HG03196 (cell line): ENCODE measurements around the gene CNTNAP2.
A peak's percentile ranks its signal among the peaks of the same experiment; 100 is the strongest.
"Not testable (repeated sequence)": the region's sequence is repeated elsewhere in the genome, so short reads cannot be mapped to it uniquely, and the experiment has no call there.

Experiments used
- ATAC-seq: cut with Tn5 transposase; IDR thresholded peaks from one replicate; pipeline ENCODE4 v1.9.1; 2021; ENCODE audit not compliant: unreplicated experiment

CNTNAP2 gene

GRCh38 chr7:148037044-148037443 lies 1920.4 kb downstream of the CNTNAP2 start:
- ATAC-seq, result no peak

- no peak for ATAC-seq
Measured at GRCh38 chr7:148041156-148041555, 1924.6 kb downstream of the CNTNAP2 start.

- ATAC-seq, result no peak
Measured at GRCh38 chr7:148042935-148043631, 1926.5 kb downstream of the CNTNAP2 start.

- ATAC-seq, result no peak
Measured at GRCh38 chr7:148044173-148044572, 1927.6 kb downstream of the CNTNAP2 start.

- ATAC-seq, result no peak
Measured at GRCh38 chr7:148045521-148045920, 1928.9 kb downstream of the CNTNAP2 start.

- no peak for ATAC-seq
Measured at GRCh38 chr7:148049068-148049467, 1932.5 kb downstream of the CNTNAP2 start.

- no peak for ATAC-seq
Measured at GRCh38 chr7:148050492-148051158, 1934.0 kb downstream of the CNTNAP2 start.

- no peak for ATAC-seq
Measured at GRCh38 chr7:148056406-148056805, 1939.8 kb downstream of the CNTNAP2 start.

- no peak for ATAC-seq
Measured at GRCh38 chr7:148058092-148058491, 1941.5 kb downstream of the CNTNAP2 start.

GRCh38 chr7:148058753-148059152 lies 1942.2 kb downstream of the CNTNAP2 start:
- ATAC-seq, result no peak

GRCh38 chr7:148060724-148061123 lies 1944.1 kb downstream of the CNTNAP2 start:
- ATAC-seq, result peak; percentile 79

GRCh38 chr7:148078111-148078510 lies 1961.5 kb downstream of the CNTNAP2 start:
- ATAC-seq, result not testable (repeated sequence)

GRCh38 chr7:148079206-148080080 lies 1962.8 kb downstream of the CNTNAP2 start:
- no peak for ATAC-seq

- no peak for ATAC-seq
Measured at GRCh38 chr7:148083448-148083847, 1966.8 kb downstream of the CNTNAP2 start.

- ATAC-seq, result no peak
Measured at GRCh38 chr7:148084138-148084537, 1967.5 kb downstream of the CNTNAP2 start.

GRCh38 chr7:148091882-148092281 lies 1975.3 kb downstream of the CNTNAP2 start:
- no peak for ATAC-seq

GRCh38 chr7:148093375-148094166 lies 1977.0 kb downstream of the CNTNAP2 start:
- no peak for ATAC-seq

GRCh38 chr7:148095066-148095465 lies 1978.5 kb downstream of the CNTNAP2 start:
- no peak for ATAC-seq

GRCh38 chr7:148104136-148104716 lies 1987.6 kb downstream of the CNTNAP2 start:
- no peak for ATAC-seq

GRCh38 chr7:148104924-148105323 lies 1988.3 kb downstream of the CNTNAP2 start:
- ATAC-seq, result no peak
